Osteocyte (in vitro differentiated cells): Measurements from ENCODE around the gene MRPL34. TPM values are rescaled to one million over a fixed set of nuclear protein-coding genes. Genes with fewer than 3 reads are reported as not detected.

Experiments used
- DNase-seq: peaks from one replicate; pipeline ENCODE4 v3.0.0; 2021; ENCODE audit warnings: mixed read lengths; ENCODE audit not compliant: unreplicated experiment; ENCODE audit errors: extremely low spot score
- H3K27ac Mint-ChIP-seq: one replicate; pipeline ENCODE4 v1.8.0; 2021; ENCODE audit warnings: mild to moderate bottlenecking, mixed read lengths; ENCODE audit not compliant: unreplicated experiment
- H3K27me3 Mint-ChIP-seq: one replicate; pipeline ENCODE4 v1.8.0; 2021; ENCODE audit warnings: mixed read lengths; ENCODE audit not compliant: unreplicated experiment
- H3K36me3 Mint-ChIP-seq: one replicate; pipeline ENCODE4 v1.8.0; 2021; ENCODE audit warnings: mixed read lengths; ENCODE audit not compliant: unreplicated experiment
- H3K4me1 Mint-ChIP-seq: one replicate; pipeline ENCODE4 v1.8.0; 2021; ENCODE audit warnings: mixed read lengths; ENCODE audit not compliant: unreplicated experiment
- H3K4me3 Mint-ChIP-seq: one replicate; pipeline ENCODE4 v1.8.0; 2021; ENCODE audit warnings: mild to moderate bottlenecking, moderate library complexity, mixed read lengths; ENCODE audit not compliant: unreplicated experiment
- H3K9me3 Mint-ChIP-seq: one replicate; pipeline ENCODE4 v1.8.0; 2021; ENCODE audit warnings: mixed read lengths; ENCODE audit not compliant: unreplicated experiment
- total RNA-seq: library from RNA; stranded (reverse); gene quantifications from 2 replicates; pipeline ENCODE4 v1.2.1, GENCODE V29; 2021
- TF ChIP-seq, protein P1 (sequence below): fragments of 200-600 bp; sonication (generic); IDR thresholded peaks from 2 replicates; pipeline ENCODE4 v1.5.0; 2021; ENCODE audit warnings: antibody characterized with exemption, mild to moderate bottlenecking, moderate library complexity

MRPL34 gene
- total RNA-seq, 1 donor from 2014 or later: 66.9 TPM

DNA sequence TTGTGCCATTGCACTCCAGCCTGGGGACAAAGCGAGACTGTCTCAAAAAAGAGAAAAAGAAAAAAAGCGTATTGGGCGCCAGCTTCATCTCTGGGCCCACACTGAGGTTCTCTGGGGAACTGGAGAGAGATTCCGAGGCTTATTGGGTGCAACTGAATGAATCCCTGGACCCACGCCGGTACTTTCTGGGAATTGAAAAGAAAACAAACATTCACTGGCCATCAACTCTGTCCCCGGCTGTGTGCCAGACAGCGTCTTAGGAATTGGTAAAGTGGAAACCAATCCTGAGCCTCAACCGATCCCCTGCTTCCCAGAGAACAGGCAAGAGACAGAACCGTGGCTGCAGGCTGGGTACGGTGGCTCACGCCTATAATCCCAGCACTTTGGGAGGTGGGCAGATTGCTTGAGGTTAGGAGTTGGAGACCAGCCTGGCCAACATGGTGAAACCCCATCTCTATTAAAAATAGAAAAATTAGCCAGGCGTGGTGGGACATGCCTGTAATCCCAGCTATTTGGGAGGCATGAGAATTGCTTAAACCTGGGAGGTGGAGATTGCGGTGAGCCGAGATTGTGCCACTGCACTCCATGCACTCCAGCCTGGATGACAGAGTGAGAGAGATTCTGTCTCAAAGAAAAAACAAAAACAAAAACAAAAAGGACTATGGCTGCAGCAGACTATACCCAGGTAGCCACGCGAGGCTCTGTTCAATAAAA lies 20.4 kb downstream of the MRPL34 start:
- Mint-ChIP-seq H3K27ac (no peak overlapping the region), H3K9me3 (no peaks in the 10 kb centered on the region), H3K27me3 (no peaks in the 10 kb centered on the region), H3K36me3 (peaks cover 3% of the 10 kb centered on the region), H3K4me3 (no peak overlapping the region), H3K4me1 (peaks cover 5% of the 10 kb centered on the region)
- DNase-seq: no peak
- TF ChIP-seq, protein P1, sequence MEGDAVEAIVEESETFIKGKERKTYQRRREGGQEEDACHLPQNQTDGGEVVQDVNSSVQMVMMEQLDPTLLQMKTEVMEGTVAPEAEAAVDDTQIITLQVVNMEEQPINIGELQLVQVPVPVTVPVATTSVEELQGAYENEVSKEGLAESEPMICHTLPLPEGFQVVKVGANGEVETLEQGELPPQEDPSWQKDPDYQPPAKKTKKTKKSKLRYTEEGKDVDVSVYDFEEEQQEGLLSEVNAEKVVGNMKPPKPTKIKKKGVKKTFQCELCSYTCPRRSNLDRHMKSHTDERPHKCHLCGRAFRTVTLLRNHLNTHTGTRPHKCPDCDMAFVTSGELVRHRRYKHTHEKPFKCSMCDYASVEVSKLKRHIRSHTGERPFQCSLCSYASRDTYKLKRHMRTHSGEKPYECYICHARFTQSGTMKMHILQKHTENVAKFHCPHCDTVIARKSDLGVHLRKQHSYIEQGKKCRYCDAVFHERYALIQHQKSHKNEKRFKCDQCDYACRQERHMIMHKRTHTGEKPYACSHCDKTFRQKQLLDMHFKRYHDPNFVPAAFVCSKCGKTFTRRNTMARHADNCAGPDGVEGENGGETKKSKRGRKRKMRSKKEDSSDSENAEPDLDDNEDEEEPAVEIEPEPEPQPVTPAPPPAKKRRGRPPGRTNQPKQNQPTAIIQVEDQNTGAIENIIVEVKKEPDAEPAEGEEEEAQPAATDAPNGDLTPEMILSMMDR: no peak

DNA sequence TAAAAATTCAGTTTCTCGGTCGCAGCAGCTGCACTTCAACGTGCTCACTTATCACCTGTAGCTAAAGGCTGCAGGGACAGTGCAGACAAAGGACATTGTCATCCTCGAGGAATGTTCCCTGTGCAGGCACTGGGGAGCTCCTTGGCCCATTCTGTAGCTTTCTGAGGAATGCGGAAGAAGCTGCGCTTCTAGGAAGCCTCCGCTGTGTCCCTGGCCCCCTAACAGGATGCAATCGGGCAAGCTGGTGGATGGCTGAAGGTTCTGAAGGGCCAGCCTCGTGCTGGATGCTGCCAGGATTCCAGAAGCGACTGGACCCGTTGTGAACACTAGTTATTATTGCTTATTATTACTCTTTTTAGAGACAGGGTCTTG lies 20.9 kb downstream of the MRPL34 start:
- Mint-ChIP-seq H3K4me3 (no peak overlapping the region), H3K36me3 (peaks cover 3% of the 10 kb centered on the region), H3K27me3 (no peaks in the 10 kb centered on the region), H3K9me3 (no peaks in the 10 kb centered on the region), H3K27ac (no peak overlapping the region), H3K4me1 (peaks cover 5% of the 10 kb centered on the region)
- no peak for DNase-seq
- TF ChIP-seq, protein P1: no peak

DNA sequence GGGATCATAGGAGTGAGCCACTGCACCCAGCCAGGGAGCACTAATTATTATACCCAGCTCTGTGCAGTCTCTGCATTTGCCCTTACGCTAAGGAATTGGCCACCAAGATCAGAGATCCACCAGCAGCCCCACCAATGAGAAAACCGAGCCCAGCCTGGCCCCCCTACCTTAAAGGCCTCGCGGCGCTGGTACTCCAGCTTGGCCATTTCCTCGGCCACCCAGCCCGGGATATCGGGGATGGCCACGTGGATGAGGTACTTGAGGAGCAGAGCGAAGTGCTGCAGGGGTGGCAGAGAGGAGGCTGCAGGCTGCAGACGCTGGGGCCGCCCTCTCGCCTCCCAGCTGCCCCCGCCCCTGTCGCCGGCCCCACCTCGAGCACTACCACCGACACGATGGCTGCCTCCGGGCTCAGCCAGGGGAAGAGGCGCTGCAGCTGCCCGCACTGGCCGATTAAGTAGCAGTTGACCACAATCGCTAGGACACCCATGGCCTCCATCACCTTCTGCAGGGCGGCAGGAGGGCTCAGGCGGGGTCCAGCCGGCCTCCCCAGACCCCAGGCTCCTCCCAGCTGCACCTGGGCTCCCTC lies 21.5 kb downstream of the MRPL34 start:
- no peak for DNase-seq
- TF ChIP-seq, protein P1: no peak
- Mint-ChIP-seq H3K4me3 (no peak overlapping the region), H3K9me3 (no peaks in the 10 kb centered on the region), H3K4me1 (peaks cover 5% of the 10 kb centered on the region), H3K27ac (no peak overlapping the region), H3K27me3 (no peaks in the 10 kb centered on the region), H3K36me3 (peaks cover 3% of the 10 kb centered on the region)

DNA sequence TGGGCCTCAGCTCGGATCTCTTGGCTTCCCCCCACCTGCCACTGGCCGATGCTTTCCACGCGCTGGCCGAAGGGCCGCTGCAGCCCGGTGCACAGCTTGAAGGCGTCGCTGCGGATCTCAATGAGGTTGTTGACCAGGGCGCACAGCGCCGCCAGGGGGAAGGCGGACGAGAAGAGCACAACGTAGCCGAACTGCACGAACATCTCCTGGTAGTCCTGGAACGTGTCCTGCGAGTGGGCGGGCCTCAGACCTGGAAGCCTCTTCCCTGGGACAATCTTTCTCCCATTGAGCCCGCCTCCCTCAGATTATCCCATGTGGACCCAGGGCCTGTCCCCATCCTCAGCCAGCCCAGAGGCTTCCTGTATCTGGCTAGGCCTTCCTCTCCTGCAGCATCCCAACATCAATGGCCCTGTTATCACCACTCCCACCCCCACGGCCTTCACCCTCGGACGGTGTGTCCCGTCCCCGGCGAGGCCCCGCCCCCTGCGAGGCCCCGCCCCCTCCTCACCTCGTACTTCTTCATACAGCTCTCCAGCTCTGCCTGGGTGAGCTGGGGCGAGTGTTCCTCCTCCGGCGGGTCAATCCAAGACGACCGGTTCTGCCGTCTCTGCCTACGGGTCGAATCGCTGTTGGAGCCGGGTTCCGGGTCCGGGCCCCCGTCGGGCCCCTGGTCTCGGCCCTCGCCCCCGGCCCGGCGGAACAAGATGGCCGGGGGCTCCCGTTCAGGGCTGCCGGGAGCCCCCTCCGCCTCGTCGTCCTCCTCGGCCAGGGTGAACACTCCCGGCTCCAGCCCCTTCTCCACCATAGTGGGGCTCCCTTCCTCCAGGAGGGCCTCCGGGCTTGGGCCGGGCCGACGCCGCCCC lies 22.2 kb downstream of the MRPL34 start:
- TF ChIP-seq, protein P1: no peak
- Mint-ChIP-seq H3K4me1 (peaks cover 3% of the 10 kb centered on the region), H3K27ac (no peak overlapping the region), H3K36me3 (no peaks in the 10 kb centered on the region), H3K4me3 (no peak overlapping the region), H3K9me3 (no peaks in the 10 kb centered on the region), H3K27me3 (no peaks in the 10 kb centered on the region)
- no peak for DNase-seq
